Cardiac fibroblast (primary cell): ENCODE measurements around the gene SLC6A20.

Source experiments
- DNase-seq, 2 donors: peaks; one replicate each; pipeline versions ENCODE4 v3.0.0 to v3.0.0-alpha.2; 2010; ENCODE audit warnings: low read depth in 2 of 2
- H3K4me3 ChIP-seq, 2 donors: replicated peaks in 1 of 2; 1 replicate in 1 of 2; 2 replicates in 1 of 2; pipeline ENCODE4 v1.5.1; 2011; ENCODE audit warnings: low read depth in 2 of 2, low read length in 2 of 2, mild to moderate bottlenecking in 2 of 2, moderate library complexity in 1 of 2
- TF ChIP-seq, protein P1 (sequence below): IDR thresholded peaks from one replicate; pipeline ENCODE4 v1.5.1; 2011; ENCODE audit warnings: low read depth, mild to moderate bottlenecking, low read length, inconsistent platforms

SLC6A20 gene

DNA sequence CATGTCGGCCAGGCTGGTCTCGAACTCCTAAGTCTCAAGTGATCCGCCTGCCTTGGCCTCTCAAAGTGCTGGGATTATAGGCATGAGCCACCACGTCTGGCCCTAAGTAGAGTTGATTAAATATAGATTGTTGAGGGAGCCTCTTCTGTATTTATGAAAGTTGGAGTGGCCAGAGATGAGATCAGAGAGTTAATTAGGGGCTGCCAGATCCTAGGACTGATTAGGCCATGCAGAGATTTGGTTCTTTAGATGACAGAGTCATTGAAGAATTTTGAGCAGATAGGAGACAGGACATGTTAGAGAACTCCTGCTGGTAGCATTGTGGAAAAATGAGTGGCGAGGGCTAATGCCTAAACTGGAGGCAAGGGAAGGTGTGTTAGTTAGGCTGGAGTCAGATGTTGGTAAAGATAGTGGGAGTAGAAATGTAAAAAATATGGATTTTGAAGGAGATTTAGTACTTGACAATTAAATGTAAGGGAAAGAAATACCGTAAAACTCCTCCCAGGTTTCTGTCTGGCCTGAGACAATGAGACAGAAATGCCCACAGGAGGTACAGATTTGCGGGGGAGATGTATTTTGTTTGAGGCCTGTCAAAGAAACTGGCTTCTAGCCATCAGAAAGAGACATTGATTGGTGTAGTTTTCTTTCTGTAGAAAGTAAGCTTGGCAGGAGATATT lies 83.8 kb downstream of the SLC6A20 start:
- TF ChIP-seq, protein P1, sequence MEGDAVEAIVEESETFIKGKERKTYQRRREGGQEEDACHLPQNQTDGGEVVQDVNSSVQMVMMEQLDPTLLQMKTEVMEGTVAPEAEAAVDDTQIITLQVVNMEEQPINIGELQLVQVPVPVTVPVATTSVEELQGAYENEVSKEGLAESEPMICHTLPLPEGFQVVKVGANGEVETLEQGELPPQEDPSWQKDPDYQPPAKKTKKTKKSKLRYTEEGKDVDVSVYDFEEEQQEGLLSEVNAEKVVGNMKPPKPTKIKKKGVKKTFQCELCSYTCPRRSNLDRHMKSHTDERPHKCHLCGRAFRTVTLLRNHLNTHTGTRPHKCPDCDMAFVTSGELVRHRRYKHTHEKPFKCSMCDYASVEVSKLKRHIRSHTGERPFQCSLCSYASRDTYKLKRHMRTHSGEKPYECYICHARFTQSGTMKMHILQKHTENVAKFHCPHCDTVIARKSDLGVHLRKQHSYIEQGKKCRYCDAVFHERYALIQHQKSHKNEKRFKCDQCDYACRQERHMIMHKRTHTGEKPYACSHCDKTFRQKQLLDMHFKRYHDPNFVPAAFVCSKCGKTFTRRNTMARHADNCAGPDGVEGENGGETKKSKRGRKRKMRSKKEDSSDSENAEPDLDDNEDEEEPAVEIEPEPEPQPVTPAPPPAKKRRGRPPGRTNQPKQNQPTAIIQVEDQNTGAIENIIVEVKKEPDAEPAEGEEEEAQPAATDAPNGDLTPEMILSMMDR, result no peak
- DNase-seq, result no peak
- no peak overlapping the region for H3K4me3 ChIP-seq

DNA sequence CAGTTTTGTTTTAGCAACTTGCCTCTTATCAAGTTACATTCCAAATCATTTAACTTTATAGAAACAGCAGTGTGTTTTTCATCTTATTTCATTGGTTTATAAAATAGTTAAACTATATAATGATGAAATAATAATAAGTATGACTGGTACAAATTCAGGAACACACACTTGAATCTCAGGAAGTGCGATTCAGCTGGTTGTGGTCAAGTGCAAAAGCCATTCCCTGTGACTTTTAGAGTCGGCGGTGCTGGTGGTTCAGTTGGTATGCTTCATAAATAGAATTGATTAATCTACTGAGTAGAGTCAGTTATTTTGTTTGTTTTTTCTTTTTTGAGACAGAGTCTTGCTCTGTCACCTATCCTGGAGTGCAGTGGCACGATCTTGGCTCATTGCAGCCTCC lies 84.4 kb downstream of the SLC6A20 start:
- DNase-seq, result peak in 1 of 2 donors; percentile 57
- TF ChIP-seq, protein P1, result no peak
- H3K4me3 ChIP-seq, result no peak overlapping the region

DNA sequence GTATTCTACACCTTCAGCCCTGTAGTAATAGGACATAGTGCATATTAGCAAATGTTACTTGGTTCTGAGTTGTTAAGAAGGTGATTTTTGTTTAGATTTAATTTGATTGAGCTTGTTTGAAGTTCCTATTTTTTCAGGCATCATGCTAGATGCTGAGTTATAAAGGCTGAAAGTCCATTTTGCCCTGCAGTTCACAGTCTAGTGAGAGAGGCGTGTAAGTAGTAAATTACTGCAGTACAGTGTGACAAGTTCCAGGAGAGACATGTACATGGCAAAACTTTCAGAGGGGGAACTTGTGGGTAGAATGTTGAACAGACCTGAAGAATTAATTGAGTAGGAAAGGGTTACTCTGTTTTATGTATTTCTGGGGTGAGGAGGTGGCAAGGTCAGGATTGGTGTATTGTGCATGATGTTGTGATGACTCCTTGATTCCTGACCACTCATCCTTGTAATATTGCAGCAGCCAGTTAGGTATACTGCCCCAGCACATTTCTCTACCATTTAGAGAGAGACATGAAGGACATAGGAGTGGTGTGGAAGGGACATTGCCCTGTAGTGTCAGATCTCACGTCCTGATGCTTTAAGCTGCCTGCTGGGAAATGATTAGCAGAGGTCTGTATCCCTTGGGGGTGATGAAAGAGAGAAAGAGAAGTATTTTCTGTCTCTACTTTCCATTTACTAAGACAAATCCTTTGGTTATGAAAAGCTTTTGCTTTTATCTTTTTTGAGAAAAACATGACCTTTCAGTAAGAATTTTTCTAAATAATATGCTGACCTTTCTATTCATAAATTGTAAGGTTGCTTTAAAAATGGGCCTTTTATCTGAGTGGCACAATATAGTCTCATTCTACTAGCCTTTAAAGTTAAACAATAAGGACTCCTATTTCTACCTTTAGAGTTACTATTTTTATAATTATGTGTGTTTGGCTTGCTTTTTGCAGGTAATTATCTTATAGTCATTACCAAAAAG lies 90.2 kb downstream of the SLC6A20 start:
- DNase-seq, result no peak
- no peak overlapping the region for H3K4me3 ChIP-seq
- TF ChIP-seq, protein P1, result no peak
